H9 (cell line): ENCODE measurements around the gene RDM1. TPM values are rescaled to one million over a fixed set of nuclear protein-coding genes. Genes with fewer than 3 reads are reported as not detected.

Source experiments
- DNase-seq: peaks from one replicate; pipeline ENCODE4 v3.0.0-alpha.2; 2017
- H2AFZ ChIP-seq: one replicate; pipeline ENCODE4 v1.6.1; 2013; ENCODE audit warnings: mild to moderate bottlenecking, low read length, control low read depth, moderate library complexity
- H2AK5ac ChIP-seq: 2 replicates; pipeline ENCODE4 v1.6.1; 2013; ENCODE audit warnings: low read length, control low read depth, mixed read lengths; ENCODE audit not compliant: insufficient read length
- H2BK120ac ChIP-seq: one replicate; pipeline ENCODE4 v1.6.1; 2013; ENCODE audit warnings: low read depth, mild to moderate bottlenecking, low read length, control low read depth, inconsistent platforms; ENCODE audit not compliant: poor library complexity, severe bottlenecking
- H2BK12ac ChIP-seq: 2 replicates; pipeline ENCODE4 v1.6.1; 2013; ENCODE audit warnings: low read length, control low read depth, mixed read lengths, low read depth; ENCODE audit not compliant: insufficient read length
- H2BK15ac ChIP-seq: 2 replicates; pipeline ENCODE4 v1.6.1; 2013; ENCODE audit warnings: low read depth, low read length, control low read depth
- H2BK20ac ChIP-seq: one replicate; pipeline ENCODE4 v1.6.1; 2013; ENCODE audit warnings: low read depth, mild to moderate bottlenecking, low read length, control low read depth, inconsistent platforms; ENCODE audit not compliant: poor library complexity, severe bottlenecking
- H2BK5ac ChIP-seq: 2 replicates; pipeline ENCODE4 v1.6.1; 2013; ENCODE audit warnings: low read length, control low read depth, mixed read lengths; ENCODE audit not compliant: insufficient read length
- H3K14ac ChIP-seq: 2 replicates; pipeline ENCODE4 v1.6.1; 2013; ENCODE audit warnings: low read length, control low read depth; ENCODE audit not compliant: insufficient read depth
- H3K18ac ChIP-seq: 2 replicates; pipeline ENCODE4 v1.6.1; 2013; ENCODE audit warnings: low read depth, mild to moderate bottlenecking, mixed read lengths, low read length, control low read depth; ENCODE audit not compliant: insufficient read length
- H3K23ac ChIP-seq: 2 replicates; pipeline ENCODE4 v1.6.1; 2013; ENCODE audit warnings: low read length, control low read depth, mixed read lengths, low read depth; ENCODE audit not compliant: insufficient read length
- H3K23me2 ChIP-seq: 2 replicates; pipeline ENCODE4 v1.6.1; 2013; ENCODE audit warnings: low read depth, mild to moderate bottlenecking, mixed read lengths, low read length, control low read depth; ENCODE audit not compliant: insufficient read length, poor library complexity, severe bottlenecking
- H3K27ac ChIP-seq: 2 replicates; pipeline ENCODE4 v1.5.1; 2013; ENCODE audit warnings: low read length, control low read depth, mixed read lengths, low read depth; ENCODE audit not compliant: insufficient read length
- H3K27me3 ChIP-seq: 2 replicates; pipeline ENCODE4 v1.6.1; 2013; ENCODE audit warnings: low read length, control low read depth, inconsistent platforms; ENCODE audit not compliant: insufficient read depth
- H3K4ac ChIP-seq: 2 replicates; pipeline ENCODE4 v1.6.1; 2013; ENCODE audit warnings: low read depth, mild to moderate bottlenecking, control low read depth, inconsistent platforms, low read length, moderate library complexity
- H3K4me1 ChIP-seq: 2 replicates; pipeline ENCODE4 v1.6.1; 2013; ENCODE audit warnings: low read length, control low read depth, inconsistent platforms; ENCODE audit not compliant: insufficient read depth
- H3K4me2 ChIP-seq: 2 replicates; pipeline ENCODE4 v1.6.1; 2013; ENCODE audit warnings: low read length, control low read depth, mixed read lengths; ENCODE audit not compliant: insufficient read length, insufficient read depth
- H3K56ac ChIP-seq: 2 replicates; pipeline ENCODE4 v1.6.1; 2013; ENCODE audit warnings: low read depth, mild to moderate bottlenecking, mixed read lengths, low read length, control low read depth; ENCODE audit not compliant: insufficient read length
- H3K79me1 ChIP-seq: 2 replicates; pipeline ENCODE4 v1.6.1; 2013; ENCODE audit warnings: low read depth, mild to moderate bottlenecking, moderate library complexity, low read length, control low read depth, inconsistent platforms; ENCODE audit not compliant: insufficient read depth, poor library complexity, severe bottlenecking
- H3K79me2 ChIP-seq: 2 replicates; pipeline ENCODE4 v1.6.1; 2013; ENCODE audit warnings: low read length, control low read depth, inconsistent platforms; ENCODE audit not compliant: insufficient read depth
- H3K9ac ChIP-seq: 2 replicates; pipeline ENCODE4 v1.6.1; 2013; ENCODE audit warnings: low read length, control low read depth, mixed read lengths; ENCODE audit not compliant: insufficient read length; ENCODE audit errors: extremely low read depth
- H3K9me3 ChIP-seq: one replicate; pipeline ENCODE4 v1.6.1; 2013; ENCODE audit warnings: low read depth, low read length, inconsistent platforms; ENCODE audit not compliant: control insufficient read depth
- H3T11ph ChIP-seq: one replicate; pipeline ENCODE4 v1.6.1; 2013; ENCODE audit warnings: mild to moderate bottlenecking, low read length, control low read depth, inconsistent platforms
- H4K20me1 ChIP-seq: one replicate; pipeline ENCODE4 v1.6.1; 2013; ENCODE audit not compliant: control insufficient read depth, insufficient read length, insufficient read depth
- H4K5ac ChIP-seq: 2 replicates; pipeline ENCODE4 v1.6.1; 2013; ENCODE audit warnings: low read depth, mild to moderate bottlenecking, mixed read lengths, low read length, control low read depth; ENCODE audit not compliant: insufficient read length
- H4K8ac ChIP-seq: replicated peaks from 2 replicates; pipeline ENCODE4 v1.6.1; 2013; ENCODE audit warnings: low read length, control low read depth, mixed read lengths, low read depth; ENCODE audit not compliant: insufficient read length
- H4K91ac ChIP-seq: 2 replicates; pipeline ENCODE4 v1.6.1; 2013; ENCODE audit warnings: low read depth, mild to moderate bottlenecking, moderate library complexity, mixed read lengths, low read length, control low read depth; ENCODE audit not compliant: insufficient read length
- H3K27ac Mint-ChIP-seq, 3 experiments: 2 replicates in 2 of 3; 3 replicates in 1 of 3; pipeline ENCODE4 v1.8.0; 2020 to 2021; ENCODE audit warnings: mixed read lengths in 3 of 3, mild to moderate bottlenecking in 1 of 3, moderate library complexity in 1 of 3
- H3K27me3 Mint-ChIP-seq: 2 replicates; pipeline ENCODE4 v1.8.0; 2021; ENCODE audit warnings: low read depth, mild to moderate bottlenecking, moderate library complexity, mixed read lengths
- H3K36me3 Mint-ChIP-seq, 3 experiments: 2 replicates in 2 of 3; 3 replicates in 1 of 3; pipeline ENCODE4 v1.8.0; 2020 to 2021; ENCODE audit warnings: low read depth in 3 of 3, mixed read lengths in 3 of 3; ENCODE audit not compliant: insufficient read depth in 1 of 3
- H3K4me1 Mint-ChIP-seq, 2 experiments: 2 replicates each; pipeline ENCODE4 v1.8.0; 2020; ENCODE audit warnings: mixed read lengths in 2 of 2
- H3K4me3 Mint-ChIP-seq, 2 experiments: 2 replicates in 1 of 2; 3 replicates in 1 of 2; pipeline ENCODE4 v1.8.0; 2020 to 2021; ENCODE audit warnings: mild to moderate bottlenecking in 2 of 2, mixed read lengths in 2 of 2, moderate library complexity in 1 of 2
- H3K9me3 Mint-ChIP-seq, 2 experiments: 2 replicates in 1 of 2; 3 replicates in 1 of 2; pipeline ENCODE4 v1.8.0; 2020; ENCODE audit warnings: mild to moderate bottlenecking in 2 of 2, mixed read lengths in 2 of 2, moderate library complexity in 1 of 2
- WGBS: extraction: QIAGEN DNeasy Blood & Tissue Kit; methylation state at CpG from one replicate; pipeline ENCODE4 v1.1.7; 2013; ENCODE audit warnings: missing lambda C conversion rate, low lambda C conversion rate, mixed read lengths; ENCODE audit not compliant: insufficient read length; ENCODE audit errors: extremely low coverage; 5-methylcytosine and 5-hydroxymethylcytosine counted together
- total RNA-seq: library from RNA; stranded (reverse); gene quantifications from 2 replicates; pipeline ENCODE4 v1.2.1, GENCODE V29; 2021
- TF ChIP-seq, protein P1 (sequence below): fragments of 200-600 bp; sonication (generic); conservative IDR thresholded peaks from 3 replicates; pipeline ENCODE4 v1.8.0; 2021; ENCODE audit warnings: antibody characterized with exemption, mild to moderate bottlenecking

Gene RDM1
- total RNA-seq, 1 experiment from 2014 or later = 9.0 TPM

DNA sequence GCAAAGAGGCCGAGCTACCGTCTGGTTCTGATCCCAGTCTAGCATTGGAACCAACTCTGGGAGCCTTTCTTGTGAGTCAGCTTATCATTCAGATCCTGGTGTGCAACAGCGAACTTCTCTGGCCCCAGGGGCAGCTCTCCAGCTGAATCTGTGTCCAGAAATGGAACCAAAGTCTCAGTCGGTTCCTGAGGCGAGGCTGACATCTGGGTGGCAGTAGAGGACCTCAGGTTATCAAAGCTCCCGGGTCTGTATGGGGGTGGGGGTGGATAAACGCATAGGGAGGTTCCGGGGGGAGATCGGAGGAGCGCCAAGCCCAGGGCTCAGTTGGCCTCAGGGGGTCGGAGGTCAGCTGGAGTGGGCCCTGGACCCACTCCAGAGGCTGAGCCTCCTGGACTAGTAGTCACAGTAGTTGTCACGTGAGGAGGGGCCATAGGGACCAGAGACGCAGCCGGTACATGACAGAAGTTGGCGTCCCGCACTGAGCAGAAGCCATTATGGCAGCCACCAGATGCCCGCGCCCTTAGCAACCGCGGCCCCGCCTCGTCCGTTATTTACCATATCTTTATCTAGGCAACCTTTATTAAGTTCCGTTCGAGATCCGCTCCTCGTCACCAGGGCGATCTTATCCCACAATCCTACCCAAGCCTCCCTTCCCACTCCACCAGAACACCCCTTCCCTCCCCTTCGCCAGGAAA, 12.9 kb downstream of the RDM1 start:
- no peak overlapping the region for H2AFZ ChIP-seq
- H3K4me1 ChIP-seq = no peaks in the 10 kb centered on the region
- Mint-ChIP-seq H3K36me3 (peaks cover 3 to 31% (median 22%) of the 10 kb centered on the region in 3 experiments), H3K4me3 (no peak overlapping the region), H3K27me3 (peaks cover 14% of the 10 kb centered on the region), H3K4me1 (peaks cover 2 to 5% of the 10 kb centered on the region in 2 experiments), H3K27ac (no peak overlapping the region), H3K9me3 (peaks cover 14 to 45% of the 10 kb centered on the region in 2 experiments)
- H3K79me2 ChIP-seq = no peaks in the 10 kb centered on the region
- H3K4ac ChIP-seq = no peak overlapping the region
- H3T11ph ChIP-seq = no peak overlapping the region
- no peak overlapping the region for H4K8ac ChIP-seq
- TF ChIP-seq, protein P1, sequence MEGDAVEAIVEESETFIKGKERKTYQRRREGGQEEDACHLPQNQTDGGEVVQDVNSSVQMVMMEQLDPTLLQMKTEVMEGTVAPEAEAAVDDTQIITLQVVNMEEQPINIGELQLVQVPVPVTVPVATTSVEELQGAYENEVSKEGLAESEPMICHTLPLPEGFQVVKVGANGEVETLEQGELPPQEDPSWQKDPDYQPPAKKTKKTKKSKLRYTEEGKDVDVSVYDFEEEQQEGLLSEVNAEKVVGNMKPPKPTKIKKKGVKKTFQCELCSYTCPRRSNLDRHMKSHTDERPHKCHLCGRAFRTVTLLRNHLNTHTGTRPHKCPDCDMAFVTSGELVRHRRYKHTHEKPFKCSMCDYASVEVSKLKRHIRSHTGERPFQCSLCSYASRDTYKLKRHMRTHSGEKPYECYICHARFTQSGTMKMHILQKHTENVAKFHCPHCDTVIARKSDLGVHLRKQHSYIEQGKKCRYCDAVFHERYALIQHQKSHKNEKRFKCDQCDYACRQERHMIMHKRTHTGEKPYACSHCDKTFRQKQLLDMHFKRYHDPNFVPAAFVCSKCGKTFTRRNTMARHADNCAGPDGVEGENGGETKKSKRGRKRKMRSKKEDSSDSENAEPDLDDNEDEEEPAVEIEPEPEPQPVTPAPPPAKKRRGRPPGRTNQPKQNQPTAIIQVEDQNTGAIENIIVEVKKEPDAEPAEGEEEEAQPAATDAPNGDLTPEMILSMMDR = no peak
- DNase-seq = no peak
- no peaks in the 10 kb centered on the region for H3K9me3 ChIP-seq
- no peak overlapping the region for H3K56ac ChIP-seq
- H2BK5ac ChIP-seq = no peak overlapping the region
- H2BK12ac ChIP-seq = no peak overlapping the region
- no peak overlapping the region for H3K23ac ChIP-seq
- H3K4me2 ChIP-seq = no peak overlapping the region
- no peaks in the 10 kb centered on the region for H3K23me2 ChIP-seq
- no peak overlapping the region for H2BK15ac ChIP-seq
- no peak overlapping the region for H2BK120ac ChIP-seq
- no peak overlapping the region for H2AK5ac ChIP-seq
- WGBS = no CpG with 5 or more reads among the region's 29 CpGs
- H3K14ac ChIP-seq = no peak overlapping the region
- H4K5ac ChIP-seq = no peak overlapping the region
- no peaks in the 10 kb centered on the region for H3K27me3 ChIP-seq
- H4K20me1 ChIP-seq = no peaks in the 10 kb centered on the region
- H3K27ac ChIP-seq = no peak overlapping the region
- H3K18ac ChIP-seq = no peak overlapping the region
- H4K91ac ChIP-seq = no peak overlapping the region
- no peak overlapping the region for H3K9ac ChIP-seq
- H3K79me1 ChIP-seq = no peaks in the 10 kb centered on the region
- H2BK20ac ChIP-seq = no peak overlapping the region
